ENCODE results near the gene AGBL4.

DNA sequence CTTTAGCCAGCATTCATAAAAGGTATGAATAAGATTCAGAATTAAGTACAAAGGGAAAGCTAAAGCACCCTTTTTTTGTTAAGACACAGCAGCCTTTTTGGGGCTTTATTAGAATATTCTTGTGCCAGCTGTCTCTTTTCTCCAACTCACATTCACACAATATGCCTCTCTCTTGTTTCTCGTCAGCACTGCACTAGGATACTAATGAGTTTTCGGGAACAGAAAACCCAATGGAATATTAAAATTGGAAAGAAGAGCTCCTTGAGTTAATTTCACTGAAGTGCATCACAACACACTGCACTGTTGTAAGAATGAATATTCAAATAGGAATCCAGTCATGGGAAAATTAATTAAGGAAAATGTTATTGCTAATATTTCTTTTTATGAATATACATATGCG lies 836.7 kb downstream of the AGBL4 start:
- TF ChIP-seq, protein P1, sequence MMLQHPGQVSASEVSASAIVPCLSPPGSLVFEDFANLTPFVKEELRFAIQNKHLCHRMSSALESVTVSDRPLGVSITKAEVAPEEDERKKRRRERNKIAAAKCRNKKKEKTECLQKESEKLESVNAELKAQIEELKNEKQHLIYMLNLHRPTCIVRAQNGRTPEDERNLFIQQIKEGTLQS (CRISPR knock-in tag; IDR thresholded peaks at IDR 0.05), result no peak
- TF ChIP-seq YY1 (IDR thresholded peaks at IDR 0.05; ENCODE audit: insufficient read depth, insufficient replicate concordance, low read depth, low read length), result no peak
- TF ChIP-seq PHF8 (CRISPR knock-in tag; IDR thresholded peaks at IDR 0.05), result no peak
- TF ChIP-seq, protein P2, sequence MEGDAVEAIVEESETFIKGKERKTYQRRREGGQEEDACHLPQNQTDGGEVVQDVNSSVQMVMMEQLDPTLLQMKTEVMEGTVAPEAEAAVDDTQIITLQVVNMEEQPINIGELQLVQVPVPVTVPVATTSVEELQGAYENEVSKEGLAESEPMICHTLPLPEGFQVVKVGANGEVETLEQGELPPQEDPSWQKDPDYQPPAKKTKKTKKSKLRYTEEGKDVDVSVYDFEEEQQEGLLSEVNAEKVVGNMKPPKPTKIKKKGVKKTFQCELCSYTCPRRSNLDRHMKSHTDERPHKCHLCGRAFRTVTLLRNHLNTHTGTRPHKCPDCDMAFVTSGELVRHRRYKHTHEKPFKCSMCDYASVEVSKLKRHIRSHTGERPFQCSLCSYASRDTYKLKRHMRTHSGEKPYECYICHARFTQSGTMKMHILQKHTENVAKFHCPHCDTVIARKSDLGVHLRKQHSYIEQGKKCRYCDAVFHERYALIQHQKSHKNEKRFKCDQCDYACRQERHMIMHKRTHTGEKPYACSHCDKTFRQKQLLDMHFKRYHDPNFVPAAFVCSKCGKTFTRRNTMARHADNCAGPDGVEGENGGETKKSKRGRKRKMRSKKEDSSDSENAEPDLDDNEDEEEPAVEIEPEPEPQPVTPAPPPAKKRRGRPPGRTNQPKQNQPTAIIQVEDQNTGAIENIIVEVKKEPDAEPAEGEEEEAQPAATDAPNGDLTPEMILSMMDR (CRISPR knock-in tag; IDR thresholded peaks at IDR 0.05), result no peak
- no peak for TF ChIP-seq POLR2A (IDR thresholded peaks at IDR 0.05; ENCODE audit: insufficient read depth in 1 of 2, low read depth in 2 of 2, low read length in 2 of 2)
- TF ChIP-seq SP1 (IDR thresholded peaks at IDR 0.05), result no peak
- no peak for TF ChIP-seq SP1 (CRISPR knock-in tag; IDR thresholded peaks at IDR 0.05)
- no peak for TF ChIP-seq ZNF317 (CRISPR knock-in tag; IDR thresholded peaks at IDR 0.05)
- TF ChIP-seq RBM39 (IDR thresholded peaks at IDR 0.05; ENCODE audit: low read depth, low read length, poor library complexity, severe bottlenecking), result no peak
- no peak for TF ChIP-seq ZNF607 (CRISPR knock-in tag; IDR thresholded peaks at IDR 0.05; ENCODE audit: borderline replicate concordance)
